ENCODE measurements around the gene PRR5L.
A peak's percentile ranks its signal among the peaks of the same experiment; 100 is the strongest.

The PRR5L gene

GRCh38 chr11:36376888-36377758 is 81.0 kb downstream of the PRR5L start:
- DNase-seq (ENCODE audit: low read depth) = peak; percentile 43

- DNase-seq (ENCODE audit: low read depth) = no peak
Observed at GRCh38 chr11:36377759-36378564, 81.9 kb downstream of the PRR5L start.

GRCh38 chr11:36379653-36380052 is 83.6 kb downstream of the PRR5L start:
- DNase-seq (ENCODE audit: low read depth) = no peak

GRCh38 chr11:36380296-36381014 is 84.4 kb downstream of the PRR5L start:
- no peak for DNase-seq (ENCODE audit: low read depth)

- DNase-seq (ENCODE audit: low read depth) = no peak
Observed at GRCh38 chr11:36381015-36381360, 84.9 kb downstream of the PRR5L start.

GRCh38 chr11:36383195-36383594 is 87.1 kb downstream of the PRR5L start:
- DNase-seq (ENCODE audit: low read depth) = no peak

- DNase-seq (ENCODE audit: low read depth) = no peak
Observed at GRCh38 chr11:36385121-36385970, 89.3 kb downstream of the PRR5L start.

GRCh38 chr11:36386411-36386810 is 90.3 kb downstream of the PRR5L start:
- DNase-seq (ENCODE audit: low read depth) = no peak

GRCh38 chr11:36388071-36388470 is 92.0 kb downstream of the PRR5L start:
- DNase-seq (ENCODE audit: low read depth) = no peak

- DNase-seq (ENCODE audit: low read depth) = no peak
Observed at GRCh38 chr11:36388951-36389350, 92.9 kb downstream of the PRR5L start.

GRCh38 chr11:36389811-36390210 is 93.7 kb downstream of the PRR5L start:
- DNase-seq (ENCODE audit: low read depth) = no peak

GRCh38 chr11:36390963-36391471 is 94.9 kb downstream of the PRR5L start:
- DNase-seq (ENCODE audit: low read depth) = peak; percentile 12

- DNase-seq (ENCODE audit: low read depth) = no peak
Observed at GRCh38 chr11:36392196-36392595, 96.1 kb downstream of the PRR5L start.

GRCh38 chr11:36394056-36394455 is 98.0 kb downstream of the PRR5L start:
- no peak for DNase-seq (ENCODE audit: low read depth)

GRCh38 chr11:36394926-36395325 is 98.8 kb downstream of the PRR5L start:
- no peak for DNase-seq (ENCODE audit: low read depth)

- DNase-seq (ENCODE audit: low read depth) = no peak
Observed at GRCh38 chr11:36395978-36396736, 100.1 kb downstream of the PRR5L start.

- no peak for DNase-seq (ENCODE audit: low read depth)
Observed at GRCh38 chr11:36398231-36398953, 102.3 kb downstream of the PRR5L start.

GRCh38 chr11:36399236-36399635 is 103.1 kb downstream of the PRR5L start:
- no peak for DNase-seq (ENCODE audit: low read depth)

GRCh38 chr11:36399745-36400144 is 103.7 kb downstream of the PRR5L start:
- DNase-seq (ENCODE audit: low read depth) = no peak
